Bronchial epithelial cell (primary cell): ENCODE results near the gene ANKRD10. TPM values are rescaled to one million over a fixed set of nuclear protein-coding genes. Genes with fewer than 3 reads are reported as not detected.

ENCODE experiments used
- DNase-seq: peaks from one replicate; pipeline ENCODE4 v3.0.0-alpha.2; 2010; ENCODE audit warnings: low read depth
- FAIRE-seq: peaks from 2 replicates; lab custom pipeline; 2011; peaks lifted over from hg19 to GRCh38; lab: Jason Lieb, UNC
- H3K27me3 ChIP-seq: 2 replicates; pipeline ENCODE4 v1.5.1; 2011; ENCODE audit warnings: low read length; ENCODE audit not compliant: control insufficient read depth, insufficient read depth
- H3K36me3 ChIP-seq: 2 replicates; pipeline ENCODE4 v1.5.1; 2011; ENCODE audit warnings: low read length; ENCODE audit not compliant: control insufficient read depth, insufficient read depth
- H3K4me3 ChIP-seq: 2 replicates; pipeline ENCODE4 v1.5.1; 2011; ENCODE audit warnings: mild to moderate bottlenecking, low read depth, low read length, control low read depth
- CTCF ChIP-seq: IDR thresholded peaks from 2 replicates; pipeline ENCODE4 v1.5.1; 2011; ENCODE audit warnings: mild to moderate bottlenecking, moderate library complexity, low read length, control low read depth, inconsistent platforms; ENCODE audit not compliant: insufficient read depth, severe bottlenecking
- total RNA-seq: library from RNA; depleted of rRNA; stranded (reverse); fragments of >200 nt; gene quantifications from 2 replicates; pipeline ENCODE4 v1.2.1, GENCODE V29; 2014

The ANKRD10 gene
- total RNA-seq, 1 donor from 2014 or later = 26.9 TPM

- DNase-seq (no peak), FAIRE-seq (no peak)
- Histone ChIP-seq H3K27me3 (no peaks in the 10 kb centered on the region), H3K4me3 (no peak overlapping the region), H3K36me3 (no peaks in the 10 kb centered on the region)
- no peak for TF ChIP-seq CTCF
Measured at GRCh38 chr13:110867380-110867779, 47.5 kb downstream of the ANKRD10 start.

- no peak for TF ChIP-seq CTCF
- peak; percentile 72 for FAIRE-seq
Measured at GRCh38 chr13:110866491-110867170, 48.2 kb downstream of the ANKRD10 start.

GRCh38 chr13:110863685-110864084 lies 51.2 kb downstream of the ANKRD10 start:
- no peaks in the 10 kb centered on the region for H3K36me3 ChIP-seq
- no peaks in the 10 kb centered on the region for H3K27me3 ChIP-seq
- DNase-seq (no peak), FAIRE-seq (no peak)
- no peak overlapping the region for H3K4me3 ChIP-seq
- TF ChIP-seq CTCF = no peak

More at GRCh38 chr13:110866491-110867170, 48.2 kb downstream of the ANKRD10 start:
- no peak for DNase-seq
- Histone ChIP-seq H3K4me3 (no peak overlapping the region), H3K36me3 (no peaks in the 10 kb centered on the region), H3K27me3 (no peaks in the 10 kb centered on the region)

- DNase-seq (no peak), FAIRE-seq (no peak)
- no peak overlapping the region for H3K4me3 ChIP-seq
- no peaks in the 10 kb centered on the region for H3K36me3 ChIP-seq
- no peaks in the 10 kb centered on the region for H3K27me3 ChIP-seq
- no peak for TF ChIP-seq CTCF
Measured at GRCh38 chr13:110860983-110861382, 53.9 kb downstream of the ANKRD10 start.

- no peak for TF ChIP-seq CTCF
- H3K27me3 ChIP-seq = no peaks in the 10 kb centered on the region
- no peaks in the 10 kb centered on the region for H3K36me3 ChIP-seq
- DNase-seq (no peak), FAIRE-seq (no peak)
- no peak overlapping the region for H3K4me3 ChIP-seq
Measured at GRCh38 chr13:110856942-110857835, 57.7 kb downstream of the ANKRD10 start.
